Stomach (tissue), 9 donors: ENCODE measurements around the gene BCO1. TPM values are rescaled to one million over a fixed set of nuclear protein-coding genes. Genes with fewer than 3 reads are reported as not detected.

ENCODE experiments used
- DNase-seq, 2 donors: peaks; one replicate each; pipeline versions ENCODE4 v3.0.0 to v3.0.0-alpha.2; 2013 to 2019
- H3K27ac ChIP-seq, 5 donors: fragments of 200-600 bp in 4 of 5; sonication (generic) in 4 of 5; one replicate each; pipeline ENCODE4 v1.5.1; 2013 to 2019; ENCODE audit warnings: mild to moderate bottlenecking in 1 of 5, moderate library complexity in 1 of 5
- H3K27me3 ChIP-seq, 3 donors: fragments of 200-600 bp; sonication (generic); one replicate each; pipeline ENCODE4 v1.5.1; 2017 to 2019; ENCODE audit warnings: mixed run types in 1 of 3
- H3K36me3 ChIP-seq, 4 donors: fragments of 200-600 bp; sonication (generic); 1 replicate in 3 of 4; 2 replicates in 1 of 4; pipeline ENCODE4 v1.5.1; 2016 to 2019
- H3K4me1 ChIP-seq, 4 donors: fragments of 200-600 bp; sonication (generic); one replicate each; pipeline ENCODE4 v1.5.1; 2016 to 2019
- H3K4me3 ChIP-seq, 4 donors: fragments of 200-600 bp; sonication (generic) in 3 of 4; one replicate each; pipeline ENCODE4 v1.5.1; 2016 to 2019; ENCODE audit warnings: mild to moderate bottlenecking in 1 of 4
- H3K9me3 ChIP-seq, 4 donors: fragments of 200-600 bp; sonication (generic); one replicate each; pipeline ENCODE4 v1.5.1; 2016 to 2019
- CTCF ChIP-seq, 7 experiments: fragments of 450-650 bp in 4 of 7; fragments of 200-600 bp in 3 of 7; sonication (generic) in 3 of 7; IDR thresholded peaks; one replicate each; pipeline ENCODE4 v1.5.1; 2016 to 2019; ENCODE audit warnings: antibody characterized with exemption in 7 of 7, control low read depth in 2 of 7, mild to moderate bottlenecking in 1 of 7
- EP300 ChIP-seq: sonication (generic); formaldehyde crosslinking; IDR thresholded peaks from one replicate; pipeline ENCODE4 v1.6.1; 2017; ENCODE audit warnings: antibody characterized with exemption
- POLR2A ChIP-seq, 4 donors: fragments of 450-650 bp; IDR thresholded peaks; one replicate each; pipeline ENCODE4 v1.6.1; 2016; ENCODE audit warnings: antibody characterized with exemption in 4 of 4, control low read depth in 2 of 4, mild to moderate bottlenecking in 1 of 4, moderate library complexity in 1 of 4
- POLR2AphosphoS5 ChIP-seq, 3 donors: sonication (generic); formaldehyde crosslinking; IDR thresholded peaks; one replicate each; pipeline ENCODE4 v1.6.1; 2016; ENCODE audit warnings: antibody characterized with exemption in 3 of 3
- WGBS, 5 donors: extraction: QIAGEN DNeasy Blood & Tissue Kit in 3 of 5; methylation state at CpG; one replicate each; pipeline versions ENCODE4 v1.1.5 to v1.1.7; 2013 to 2018; 5-methylcytosine and 5-hydroxymethylcytosine counted together
- intact Hi-C: fragments of 100-400 bp; cut with DNase I; formaldehyde crosslinking; loops from one replicate; pipeline ENCODE4 v1.15.1; 2023; ENCODE audit warnings: low total_unique reads
- polyA plus RNA-seq, 3 donors: library from polyadenylated mRNA; stranded (reverse); fragments of 200-250 nt; gene quantifications; one replicate each; pipeline ENCODE4 v1.2.3, GENCODE V29; 2013
- total RNA-seq, 5 donors: library from RNA; depleted of rRNA; stranded (reverse); fragments of >200 nt; gene quantifications; one replicate each; pipeline versions ENCODE4 v1.1.0 to v1.2.3, GENCODE V29; 2014 to 2016
- donor health status: healthy with polysubstance abuse.
- donor health status: Bipolar disorder and iron deficiency.
- donor health status: healthy.

BCO1 gene
- total and polyA plus RNA-seq, 8 donors, result 0.38 to 5.8 (median 2.1) TPM; not detected in 3

GRCh38 chr16:81329947-81330346 lies 91.5 kb downstream of the BCO1 start:
- no peak for DNase-seq
- Histone ChIP-seq H3K4me3 (no peak overlapping the region), H3K36me3 (peaks cover 0 to 5% (median 1%) of the 10 kb centered on the region in 4 donors), H3K27me3 (no peaks in the 10 kb centered on the region), H3K4me1 (peaks cover 6 to 34% (median 20%) of the 10 kb centered on the region in 4 donors), H3K27ac (no peak overlapping the region), H3K9me3 (no peaks in the 10 kb centered on the region)
- 62 to 90% (median 81%) methylated on average over 5 of the region's 5 CpGs for WGBS, 5 donors
- no peak for TF ChIP-seq CTCF (IDR thresholded peaks at IDR 0.05)
- intact Hi-C loops, result no loop called here

- no peak overlapping the region for H3K27ac ChIP-seq
- H3K9me3 ChIP-seq, result no peaks in the 10 kb centered on the region
- peaks cover 0 to 15% (median 6%) of the 10 kb centered on the region in 4 donors for H3K4me1 ChIP-seq
- 92 to 98% (median 97%) methylated on average over 3 of the region's 3 CpGs for whole genome bisulfite sequencing, 5 donors
- peaks cover 0 to 5% (median 1%) of the 10 kb centered on the region in 4 donors for H3K36me3 ChIP-seq
- H3K27me3 ChIP-seq, result no peaks in the 10 kb centered on the region
- TF ChIP-seq POLR2AphosphoS5 (IDR thresholded peaks at IDR 0.05) (no peak), POLR2A (IDR thresholded peaks at IDR 0.05) (no peak), CTCF (IDR thresholded peaks at IDR 0.05) (no peak), EP300 (no peak)
- H3K4me3 ChIP-seq, result no peak overlapping the region
- intact Hi-C loops, result no loop called here
- DNase-seq, result no peak
These were observed 94.9 kb downstream of the BCO1 start for GRCh38 chr16:81333356-81333755.

- peaks cover 0 to 5% (median 1%) of the 10 kb centered on the region in 4 donors for H3K36me3 ChIP-seq
- 87 to 93% (median 92%) methylated on average over 5 to 6 of the region's 6 CpGs for WGBS, 5 donors
- intact Hi-C loops, result no loop called here
- no peak overlapping the region for H3K4me3 ChIP-seq
- H3K4me1 ChIP-seq, result no peaks in the 10 kb centered on the region
- no peaks in the 10 kb centered on the region for H3K9me3 ChIP-seq
- H3K27me3 ChIP-seq, result no peaks in the 10 kb centered on the region
- H3K27ac ChIP-seq, result no peak overlapping the region
- TF ChIP-seq POLR2AphosphoS5 (IDR thresholded peaks at IDR 0.05), result no peak
- DNase-seq, result no peak
These were observed 97.2 kb downstream of the BCO1 start for GRCh38 chr16:81335669-81336068.

- Histone ChIP-seq H3K4me3 (no peak overlapping the region), H3K27ac (no peak overlapping the region), H3K9me3 (no peaks in the 10 kb centered on the region), H3K36me3 (peaks cover 0 to 4% (median 1%) of the 10 kb centered on the region in 4 donors), H3K4me1 (no peaks in the 10 kb centered on the region), H3K27me3 (no peaks in the 10 kb centered on the region)
- WGBS, 5 donors, result 90 to 93% (median 91%) methylated on average over 5 of the region's 5 CpGs
- DNase-seq, result no peak
- TF ChIP-seq EP300, result no peak
- TF ChIP-seq POLR2AphosphoS5 (IDR thresholded peaks at IDR 0.05), result no peak
- TF ChIP-seq CTCF (IDR thresholded peaks at IDR 0.05), result no peak
- TF ChIP-seq POLR2A (IDR thresholded peaks at IDR 0.05), result no peak
- intact Hi-C loops, result no loop called here
These were observed 98.6 kb downstream of the BCO1 start for GRCh38 chr16:81337097-81337496.

Other genes starting within 250 kb of the BCO1 start
- 100 to 1,000 TPM in 1 of 5 donors, 10 to 100 TPM in 4; 10.4 to 149 (median 50.1) TPM for gene CMC2, start 231.8 kb upstream of the BCO1 start, total RNA-seq
- gene CMC2, start 231.8 kb upstream of the BCO1 start, polyA plus RNA-seq, result 100 to 1,000 TPM in 2 of 3 donors, 10 to 100 TPM in 1; 72.8 to 146 (median 116) TPM
- 10 to 100 TPM in 2 of 5 donors, 1 to 10 TPM in 2, not detected in 1; 1.8 to 18.4 (median 9.3) TPM for gene CENPN, start 231.5 kb upstream of the BCO1 start, total RNA-seq
- gene CENPN, start 231.5 kb upstream of the BCO1 start, polyA plus RNA-seq, result 10 to 100 TPM in 2 of 3 donors, 1 to 10 TPM in 1; 5.0 to 20.0 (median 13.2) TPM
- 100 to 1,000 TPM in 1 of 5 donors, 10 to 100 TPM in 2, 1 to 10 TPM in 2; 1.8 to 102 (median 30.9) TPM for gene ATMIN, start 202.8 kb upstream of the BCO1 start, total RNA-seq
- 10 to 100 TPM in 2 of 3 donors, 1 to 10 TPM in 1; 9.6 to 17.9 (median 12.3) TPM for gene ATMIN, start 202.8 kb upstream of the BCO1 start, polyA plus RNA-seq
- gene C16orf46, start 161.5 kb upstream of the BCO1 start, total RNA-seq, result under 1 TPM in 1 of 5 donors, not detected in 4; 0.73 TPM
- gene C16orf46, start 161.5 kb upstream of the BCO1 start, polyA plus RNA-seq, result 1 to 10 TPM in 1 of 3 donors, under 1 TPM in 2; 0.44 to 1.1 (median 0.50) TPM
- 10 to 100 TPM in 3 of 5 donors, 1 to 10 TPM in 2; 4.9 to 29.0 (median 22.5) TPM for gene GCSH, start 142.3 kb upstream of the BCO1 start, total RNA-seq
- 10 to 100 TPM; 22.6 to 36.4 (median 29.4) TPM for gene GCSH, start 142.3 kb upstream of the BCO1 start, polyA plus RNA-seq
- gene GAN, start 76.3 kb downstream of the BCO1 start, total RNA-seq, result 10 to 100 TPM in 4 of 5 donors, 1 to 10 TPM in 1; 3.6 to 38.5 (median 12.3) TPM
- 1 to 10 TPM in 1 of 3 donors, under 1 TPM in 2; 0.56 to 2.3 (median 0.76) TPM for gene GAN, start 76.3 kb downstream of the BCO1 start, polyA plus RNA-seq
- 10 to 100 TPM; 11.1 to 71.0 (median 31.9) TPM for gene CMIP, start 206.1 kb downstream of the BCO1 start, total RNA-seq
- gene CMIP, start 206.1 kb downstream of the BCO1 start, polyA plus RNA-seq, result 10 to 100 TPM; 11.5 to 54.3 (median 30.5) TPM